GM06990 (cell line): Measurements from ENCODE around the gene CPNE9.

Source experiments
- DNase-seq: peaks from one replicate; pipeline ENCODE4 v3.0.0-alpha.2; 2011; ENCODE audit not compliant: insufficient read length; ENCODE audit errors: extremely low read depth
- H3K27me3 ChIP-seq: replicated peaks from 2 replicates; pipeline ENCODE4 v1.6.0; 2011; ENCODE audit warnings: low read length; ENCODE audit not compliant: control insufficient read depth, insufficient read depth
- H3K36me3 ChIP-seq: 2 replicates; pipeline ENCODE4 v1.5.1; 2011; ENCODE audit warnings: low read length; ENCODE audit not compliant: control insufficient read depth, insufficient read depth
- H3K4me3 ChIP-seq: replicated peaks from 2 replicates; pipeline ENCODE4 v1.5.1; 2011; ENCODE audit warnings: low read depth, mild to moderate bottlenecking, control low read depth, low read length
- CTCF ChIP-seq: IDR thresholded peaks from 2 replicates; pipeline ENCODE4 v1.5.1; 2011; ENCODE audit warnings: low read length, control low read depth, mild to moderate bottlenecking, inconsistent platforms; ENCODE audit not compliant: insufficient read depth, poor library complexity, severe bottlenecking

The CPNE9 gene

DNA sequence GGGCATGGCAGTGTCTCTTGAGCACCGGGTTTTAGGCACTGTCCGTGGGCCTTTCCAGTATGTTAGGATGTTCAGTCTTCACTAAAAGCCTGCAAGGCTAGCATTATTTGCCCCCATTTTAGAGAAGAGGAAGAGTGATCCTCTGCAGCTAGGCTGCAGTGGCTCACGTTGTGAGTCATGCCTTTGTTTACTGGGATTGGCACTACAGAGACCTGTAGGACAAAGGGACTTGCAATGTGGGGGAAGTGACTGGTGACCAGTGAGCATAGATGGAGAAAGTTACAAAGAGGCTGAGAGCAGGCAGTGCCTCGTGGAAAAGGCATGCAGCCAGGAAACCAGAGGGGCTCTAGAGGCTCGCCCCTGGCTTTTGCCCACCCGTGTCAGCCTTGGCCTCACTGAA is 26.8 kb upstream of the CPNE9 start:
- no peak for DNase-seq
- no peaks in the 10 kb centered on the region for H3K27me3 ChIP-seq
- no peak for TF ChIP-seq CTCF

GRCh38 chr3:9678493-9678892 is 25.1 kb upstream of the CPNE9 start:
- H3K27me3 ChIP-seq = no peaks in the 10 kb centered on the region
- no peak for DNase-seq
- no peak overlapping the region for H3K4me3 ChIP-seq
- peaks cover 46% of the 10 kb centered on the region for H3K36me3 ChIP-seq
- TF ChIP-seq CTCF = no peak

More for the DNA sequence above, 26.8 kb upstream of the CPNE9 start:
- H3K4me3 ChIP-seq = no peak overlapping the region
- H3K36me3 ChIP-seq = peaks cover 48% of the 10 kb centered on the region

DNA sequence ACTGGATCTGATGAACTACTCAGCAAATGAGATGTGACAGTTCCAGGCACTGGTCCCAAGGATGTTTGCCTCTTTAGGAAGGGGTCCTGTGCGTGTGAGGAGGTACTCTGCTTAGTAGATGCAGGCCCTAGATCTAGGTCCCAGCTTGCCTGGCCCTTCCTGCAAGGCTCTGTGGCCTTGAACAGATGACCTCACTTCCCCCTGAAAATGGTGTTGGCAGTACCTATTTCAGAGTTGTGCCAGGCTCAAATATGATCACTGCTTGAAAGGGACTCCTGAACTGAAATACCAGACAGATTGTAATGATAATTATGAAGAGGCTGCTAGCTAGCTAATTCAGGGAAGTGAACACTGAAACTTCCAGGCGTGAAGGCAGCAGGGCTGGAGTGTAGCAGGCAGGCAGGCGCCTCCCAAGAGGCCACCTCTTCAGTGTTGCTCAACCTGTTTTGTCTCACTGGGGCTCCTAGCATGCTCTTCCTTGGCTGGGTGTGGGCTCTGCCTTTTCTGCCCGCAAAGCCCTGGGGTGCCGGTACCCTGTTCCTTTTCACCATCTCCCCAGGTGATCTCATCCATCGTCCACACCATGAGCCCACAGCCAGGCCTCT is 24.1 kb upstream of the CPNE9 start:
- TF ChIP-seq CTCF = no peak
- no peak overlapping the region for H3K4me3 ChIP-seq
- peaks cover 54% of the 10 kb centered on the region for H3K36me3 ChIP-seq
- DNase-seq = no peak
- H3K27me3 ChIP-seq = no peaks in the 10 kb centered on the region

GRCh38 chr3:9681011-9681722 is 22.5 kb upstream of the CPNE9 start:
- Histone ChIP-seq H3K27me3 (no peaks in the 10 kb centered on the region), H3K4me3 (no peak overlapping the region), H3K36me3 (peaks cover 60% of the 10 kb centered on the region)
- no peak for DNase-seq
- no peak for TF ChIP-seq CTCF

GRCh38 chr3:9681723-9682081 is 21.9 kb upstream of the CPNE9 start:
- H3K27me3 ChIP-seq = no peaks in the 10 kb centered on the region
- no peak for TF ChIP-seq CTCF
- peaks cover 60% of the 10 kb centered on the region for H3K36me3 ChIP-seq
- no peak overlapping the region for H3K4me3 ChIP-seq
- no peak for DNase-seq
